DOHH2 (cell line): Measurements from ENCODE around the gene MEGF8.

ENCODE experiments used
- CTCF ChIP-seq: fragments of 200-600 bp; sonication (generic); IDR thresholded peaks from one replicate; pipeline ENCODE4 v1.5.1; 2014; ENCODE audit warnings: antibody characterized with exemption, mild to moderate bottlenecking, low read depth, low read length; ENCODE audit not compliant: poor library complexity, severe bottlenecking
- EZH2phosphoT487 ChIP-seq: fragments of 200-600 bp; sonication (generic); IDR thresholded peaks from 2 replicates; pipeline ENCODE4 v1.6.1; 2017; ENCODE audit warnings: borderline replicate concordance, mild to moderate bottlenecking, antibody characterized with exemption, low read length, moderate library complexity, mixed read lengths

- no peak for TF ChIP-seq CTCF
- no peak for TF ChIP-seq EZH2phosphoT487
These were observed 39.0 kb upstream of the MEGF8 start for GRCh38 chr19:42286349-42287016.
